GM18951 (cell line): Measurements from ENCODE around the gene PLCB4.

Experiments
- POLR2A ChIP-seq: IDR thresholded peaks from 4 replicates; pipeline ENCODE4 v1.6.1; 2011; ENCODE audit warnings: mild to moderate bottlenecking; ENCODE audit not compliant: insufficient read length, insufficient read depth; ENCODE audit errors: extremely low read depth
- in situ Hi-C: fragments of 300-500 bp; cut with MboI; formaldehyde crosslinking; loops from one replicate; pipeline ENCODE4 v1.12.0; 2022; ENCODE audit warnings: low sequenced_read_pairs, mixed read lengths, inconsistent platforms; ENCODE audit not compliant: unreplicated experiment

Gene PLCB4

DNA sequence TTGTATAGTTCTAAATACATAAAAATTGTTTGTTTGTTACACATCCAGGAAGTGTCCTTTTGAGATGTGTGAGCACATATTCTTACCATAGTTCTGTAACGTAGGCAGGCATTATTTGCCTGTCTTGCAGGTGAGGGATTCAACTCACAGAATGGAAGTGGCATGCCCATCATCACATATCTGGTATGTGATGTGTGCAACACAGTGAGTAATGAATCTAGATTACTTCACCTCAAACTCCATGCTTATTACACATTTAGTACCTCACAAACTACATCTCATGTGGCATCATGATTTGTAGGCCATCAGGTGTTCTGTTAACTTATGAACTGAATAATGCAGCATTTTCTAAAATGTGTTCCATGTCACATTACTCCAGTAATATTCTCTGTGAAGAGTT is 181.6 kb downstream of the PLCB4 start:
- in situ Hi-C loops: no loop called here
- no peak for TF ChIP-seq POLR2A

DNA sequence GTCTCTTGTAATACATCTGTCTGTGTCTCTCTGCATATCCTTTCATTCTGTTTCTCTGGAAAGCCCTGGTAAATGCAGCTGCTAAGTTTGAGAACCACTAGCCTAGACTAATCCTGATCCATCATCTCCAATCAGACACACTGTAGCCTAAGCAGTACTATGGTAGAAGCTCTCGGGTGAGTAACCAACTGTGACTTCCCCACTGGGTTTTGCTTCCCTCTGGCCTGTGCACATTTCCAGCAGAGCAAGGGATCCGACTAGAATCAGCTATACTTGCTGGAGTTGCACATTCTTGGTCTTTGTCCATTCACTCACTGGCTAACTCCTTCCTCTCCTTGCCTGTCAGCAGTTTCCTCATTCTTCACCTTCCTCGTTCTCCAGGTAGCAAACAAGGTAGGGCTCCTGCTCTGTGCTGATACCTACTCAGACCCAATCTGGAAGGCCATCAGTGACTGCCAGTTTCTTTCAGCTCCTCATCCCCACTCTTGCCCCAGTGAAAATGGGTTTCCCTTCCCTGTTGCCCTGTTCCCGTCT is 184.2 kb downstream of the PLCB4 start:
- in situ Hi-C loops: no loop called here
- no peak for TF ChIP-seq POLR2A

DNA sequence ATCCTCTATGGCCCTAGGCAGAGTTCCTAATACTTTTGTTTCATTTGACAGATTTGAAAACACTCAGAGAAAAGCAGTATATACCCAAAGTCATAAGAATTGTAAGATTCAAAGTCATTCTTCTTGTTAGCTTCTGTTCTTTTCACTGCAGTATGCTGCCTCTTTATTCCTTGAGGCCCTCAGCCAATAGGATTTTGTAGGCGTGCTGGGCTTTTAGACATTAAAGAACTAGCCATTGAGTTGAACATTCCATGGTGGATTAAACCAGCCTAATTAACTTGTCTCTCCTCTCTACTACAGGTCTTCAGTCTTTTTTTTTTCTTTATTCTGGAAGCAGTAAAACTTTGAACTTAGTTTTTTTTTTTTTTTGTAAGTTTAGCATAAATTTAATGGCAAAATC is 186.3 kb downstream of the PLCB4 start:
- TF ChIP-seq POLR2A: no peak
- in situ Hi-C loops: no loop called here

DNA sequence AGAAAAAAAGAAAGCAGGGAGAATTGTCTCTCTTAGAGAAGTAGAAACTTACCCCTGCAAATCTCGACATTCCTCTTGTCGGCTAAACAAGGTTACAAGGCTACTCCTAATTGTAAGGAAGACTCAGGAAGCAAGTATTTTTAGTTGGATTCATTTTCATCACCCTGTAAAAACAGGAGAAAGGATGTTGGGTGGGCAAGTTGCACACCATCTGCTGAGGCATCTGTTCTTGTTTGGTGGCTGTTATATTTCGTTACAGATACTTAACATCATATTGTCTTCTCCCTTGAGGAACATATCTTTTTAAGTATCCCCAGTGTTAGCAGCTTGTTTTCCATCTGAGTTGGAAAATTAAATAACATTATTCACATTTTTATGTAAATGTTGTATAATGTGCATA is 187.5 kb downstream of the PLCB4 start:
- no peak for TF ChIP-seq POLR2A
- in situ Hi-C loops: no loop called here

DNA sequence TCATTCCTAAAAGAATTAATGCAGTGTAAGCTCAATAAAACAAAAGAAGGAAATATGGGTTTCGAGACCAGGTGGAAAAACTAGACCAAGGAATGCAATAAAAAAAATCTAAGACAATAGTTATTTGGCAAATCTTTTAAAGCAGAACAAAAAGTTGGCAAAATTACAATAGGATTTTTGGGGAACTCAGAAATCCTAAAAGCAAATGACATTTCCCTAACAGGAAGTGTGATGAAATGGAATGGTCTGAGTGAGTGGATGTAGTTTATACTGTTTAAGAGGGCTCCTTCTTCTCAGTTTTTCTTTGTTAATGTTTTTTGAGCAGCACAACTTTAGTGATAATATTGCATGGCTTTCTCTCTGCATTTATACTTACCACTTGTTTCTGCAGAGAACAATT is 190.0 kb downstream of the PLCB4 start:
- in situ Hi-C loops: no loop called here
- TF ChIP-seq POLR2A: no peak

DNA sequence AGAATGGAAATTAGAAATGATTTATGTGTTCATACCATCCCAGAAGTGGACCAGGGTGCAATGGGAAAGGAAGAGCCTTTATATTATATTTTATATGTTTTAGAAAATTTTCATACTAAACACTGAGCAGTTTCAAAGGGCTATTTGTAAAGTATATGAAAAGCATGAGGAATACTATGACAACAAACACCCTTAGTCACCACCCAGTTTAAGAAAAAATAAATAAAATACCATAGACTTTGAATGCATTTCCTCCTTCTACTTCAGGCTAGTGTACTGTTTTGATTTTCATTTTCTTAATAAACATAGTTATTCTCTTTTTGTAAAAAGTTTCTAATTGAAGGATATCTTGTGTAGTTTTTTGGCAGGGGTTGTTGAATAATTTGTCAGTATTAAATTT is 191.1 kb downstream of the PLCB4 start:
- TF ChIP-seq POLR2A: no peak
- in situ Hi-C loops: no loop called here

DNA sequence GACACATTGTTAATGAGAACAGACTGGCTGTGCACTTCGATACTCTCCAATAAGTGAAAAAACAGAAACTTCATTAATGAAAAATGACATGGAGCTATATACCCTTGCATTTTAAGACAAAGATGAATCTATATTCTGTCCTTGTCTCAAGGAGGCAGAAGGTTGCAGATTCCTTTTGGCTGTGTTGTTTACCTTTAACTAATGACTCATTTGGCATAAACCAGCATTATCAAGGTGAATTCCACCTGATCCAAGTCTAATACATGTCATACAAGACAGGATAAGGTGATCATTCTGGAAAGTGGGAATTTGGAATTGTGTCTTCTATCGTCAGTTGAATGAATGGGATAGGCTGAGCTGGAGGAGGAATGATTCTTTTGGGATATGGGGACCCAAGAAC is 192.9 kb downstream of the PLCB4 start:
- TF ChIP-seq POLR2A: no peak
- in situ Hi-C loops: no loop called here

DNA sequence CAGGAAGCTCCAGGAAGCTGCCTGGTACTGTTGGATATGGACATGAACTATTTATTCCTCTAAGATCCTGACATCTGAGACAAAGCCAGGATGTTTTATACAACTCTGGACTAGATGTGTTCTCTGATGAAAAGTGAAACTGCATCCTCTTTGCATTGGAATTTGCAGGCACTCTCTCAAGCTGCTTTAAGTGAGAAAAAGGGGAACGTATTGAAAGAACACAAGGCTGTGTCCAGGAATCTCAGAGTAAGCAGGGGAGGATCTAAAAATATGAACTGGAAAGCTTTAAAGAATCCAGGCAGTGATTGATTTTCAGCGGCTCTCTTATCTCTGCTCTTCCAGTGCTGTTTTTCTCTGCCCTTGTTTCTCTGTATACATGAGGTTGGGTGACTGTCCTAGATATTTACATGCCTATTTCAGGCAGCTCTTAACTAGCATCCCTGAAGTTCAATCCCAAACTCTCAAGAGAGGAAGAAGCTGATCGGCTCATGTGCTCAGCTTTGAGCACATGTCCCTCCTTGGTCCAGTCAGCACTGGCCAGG is 193.8 kb downstream of the PLCB4 start:
- in situ Hi-C loops: no loop called here
- no peak for TF ChIP-seq POLR2A

DNA sequence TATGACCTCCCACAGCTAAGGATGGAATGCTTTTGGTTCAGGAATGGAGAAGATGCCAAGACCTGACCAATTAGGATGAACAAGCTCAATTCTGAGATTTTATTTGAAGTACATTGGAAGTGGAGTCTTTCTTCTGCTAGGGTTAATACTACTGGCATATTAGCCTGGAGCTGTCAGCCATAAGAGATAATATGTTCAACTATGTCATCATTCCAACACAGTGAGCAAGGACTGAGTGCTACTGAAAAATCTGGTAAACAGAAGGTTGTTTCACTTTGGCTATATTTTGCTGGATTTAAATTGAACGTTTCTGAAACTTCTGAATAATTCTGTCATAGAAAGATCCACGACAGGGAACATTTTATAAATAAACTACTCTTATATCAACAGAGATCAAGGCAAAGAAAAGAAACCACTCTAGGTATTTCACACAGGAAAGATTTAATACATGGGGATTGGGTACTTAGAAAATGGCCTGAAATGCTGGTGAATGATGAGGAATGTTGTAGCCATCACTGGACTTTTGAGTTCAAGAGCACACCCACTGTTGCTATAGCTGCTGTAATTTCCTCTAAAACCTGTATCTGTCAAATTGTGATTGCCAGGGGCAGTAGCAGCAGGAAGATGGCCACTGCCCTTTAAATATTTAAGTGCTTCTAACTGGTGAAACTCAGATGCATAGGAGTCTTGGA is 200.5 kb downstream of the PLCB4 start:
- no peak for TF ChIP-seq POLR2A
- in situ Hi-C loops: no loop called here

DNA sequence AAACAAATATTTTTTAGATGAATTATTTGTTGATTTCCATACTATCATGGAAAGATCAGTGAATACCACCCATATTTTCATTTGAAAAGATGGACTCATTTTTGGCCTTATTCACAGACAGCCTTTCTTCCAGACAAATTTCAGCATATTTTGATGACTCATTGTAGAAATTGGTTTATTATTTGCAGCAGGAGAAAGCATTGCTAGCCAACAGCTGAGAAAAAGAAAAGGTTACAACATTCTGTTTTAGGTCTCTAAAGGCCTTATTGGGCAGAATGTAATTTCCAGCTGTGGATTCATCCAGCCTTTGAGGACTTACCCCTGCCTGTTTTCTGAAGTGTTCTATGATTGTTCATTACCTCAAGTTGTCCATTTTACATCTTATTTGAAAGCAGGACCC is 201.9 kb downstream of the PLCB4 start:
- in situ Hi-C loops: no loop called here
- no peak for TF ChIP-seq POLR2A

DNA sequence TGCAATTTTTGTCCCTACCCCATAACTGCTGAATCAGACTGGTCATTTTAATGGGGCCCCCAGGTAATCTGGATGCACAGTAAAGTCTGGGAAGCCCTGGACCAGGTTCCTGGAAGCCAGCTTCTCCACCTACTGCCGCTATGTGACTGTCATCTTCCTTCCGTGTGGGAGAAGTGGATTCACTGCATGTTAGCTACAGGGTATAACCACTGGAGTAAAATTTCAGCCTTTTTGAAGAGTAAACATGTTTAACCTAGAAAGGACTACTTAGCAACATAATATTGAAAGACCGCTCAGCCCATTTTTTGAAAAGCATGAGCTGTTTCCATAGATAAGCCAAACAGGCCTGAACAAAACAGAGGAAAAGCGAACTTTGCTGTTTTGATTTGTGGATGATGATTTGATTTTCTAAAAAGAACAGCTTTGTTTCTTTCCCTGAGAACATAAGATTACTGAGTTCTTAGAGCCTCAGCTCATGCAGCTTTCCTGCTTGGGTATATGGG is 208.1 kb downstream of the PLCB4 start:
- in situ Hi-C loops: no loop called here
- no peak for TF ChIP-seq POLR2A

DNA sequence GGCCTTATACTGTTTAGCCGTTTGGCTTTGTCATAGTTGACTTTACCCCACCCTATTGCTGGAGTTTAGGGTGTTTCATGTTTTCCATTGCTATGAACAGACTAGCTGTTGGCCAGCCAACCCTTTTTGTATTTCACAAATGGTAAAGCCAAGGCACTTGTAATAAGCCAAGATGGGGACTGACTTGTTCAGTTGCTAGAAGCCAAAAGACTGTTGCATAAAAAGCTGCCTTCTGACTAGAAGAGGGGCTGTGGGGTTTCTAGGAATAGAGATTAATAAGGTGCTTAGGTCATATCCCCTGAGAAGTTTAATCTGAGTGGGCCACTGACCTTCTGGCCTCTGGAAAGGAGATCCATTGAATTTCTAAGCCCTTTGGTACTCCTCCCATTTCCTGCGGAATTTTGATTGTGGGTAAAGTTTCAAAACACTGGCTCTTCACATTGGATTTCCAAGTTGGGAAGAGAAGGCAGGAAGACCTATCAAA is 211.1 kb downstream of the PLCB4 start:
- in situ Hi-C loops: no loop called here
- no peak for TF ChIP-seq POLR2A

DNA sequence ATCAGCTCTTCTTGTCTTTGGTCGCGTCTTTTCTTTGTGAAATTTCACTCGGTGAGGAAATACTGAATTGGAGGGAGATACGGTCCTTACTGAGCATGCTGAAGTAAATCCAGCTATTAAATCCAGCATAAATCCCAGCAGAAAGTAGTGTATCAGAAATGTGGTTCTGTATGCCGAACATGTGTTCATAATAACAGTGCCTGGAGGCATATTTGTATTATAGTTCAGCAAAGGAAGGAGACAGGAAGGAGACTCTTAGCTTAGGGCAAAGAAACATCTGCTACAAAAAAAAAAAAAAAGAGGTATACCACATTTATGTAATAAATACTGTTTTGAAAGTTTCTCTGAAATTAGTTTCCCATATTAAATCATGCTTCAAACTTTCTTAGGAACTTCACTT is 211.8 kb downstream of the PLCB4 start:
- in situ Hi-C loops: no loop called here
- no peak for TF ChIP-seq POLR2A

DNA sequence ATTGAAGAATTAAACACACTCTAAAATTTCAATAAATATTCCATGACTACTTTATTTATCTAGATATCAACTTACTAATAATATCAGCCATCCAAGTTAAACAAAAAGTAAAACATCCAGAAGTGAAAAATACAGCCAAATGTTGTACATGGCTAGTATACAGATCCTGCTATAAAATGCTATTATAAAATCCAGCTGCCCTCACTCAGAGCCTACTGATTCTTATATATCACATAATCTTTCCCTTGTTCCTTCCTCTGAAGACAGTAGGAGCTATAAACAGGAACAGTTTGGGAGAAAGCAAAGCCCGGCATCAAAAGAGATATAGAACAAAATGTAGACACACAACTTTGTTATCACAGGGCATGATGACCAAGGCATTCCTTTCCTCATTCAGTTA is 212.9 kb downstream of the PLCB4 start:
- in situ Hi-C loops: no loop called here

DNA sequence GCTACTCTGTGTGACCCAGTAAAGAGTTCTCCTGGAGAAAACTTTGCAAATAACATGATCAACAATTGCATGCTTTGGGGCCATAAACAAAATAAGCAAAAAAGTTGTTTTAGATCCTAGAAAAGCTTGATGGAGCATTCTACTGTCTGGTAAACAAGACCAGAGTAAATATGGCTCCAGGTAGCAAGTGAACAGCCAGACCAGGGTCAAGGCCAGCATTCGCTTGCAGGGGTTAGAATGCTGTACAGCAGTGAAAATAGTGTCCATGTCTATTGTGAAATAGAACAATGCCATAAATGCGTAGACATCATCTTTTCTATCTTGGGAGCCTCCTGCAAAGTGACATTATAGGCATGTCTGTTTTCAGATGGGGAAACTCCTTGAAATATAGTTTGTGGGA is 216.7 kb downstream of the PLCB4 start:
- no peak for TF ChIP-seq POLR2A
- in situ Hi-C loops: no loop called here

More for the DNA sequence above, 212.9 kb downstream of the PLCB4 start:
- no peak for TF ChIP-seq POLR2A
